Bronchial epithelial cell (primary cell): ENCODE measurements around the gene ORC3. TPM values are rescaled to one million over a fixed set of nuclear protein-coding genes. Genes with fewer than 3 reads are reported as not detected.
"Not testable (repeated sequence)": the region's sequence is repeated elsewhere in the genome, so short reads cannot be mapped to it uniquely, and the experiment has no call there.

Experiments
- DNase-seq: peaks from one replicate; pipeline ENCODE4 v3.0.0-alpha.2; 2010; ENCODE audit warnings: low read depth
- FAIRE-seq: peaks from 2 replicates; lab custom pipeline; 2011; peaks lifted over from hg19 to GRCh38; lab: Jason Lieb, UNC
- H3K27me3 ChIP-seq: 2 replicates; pipeline ENCODE4 v1.5.1; 2011; ENCODE audit warnings: low read length; ENCODE audit not compliant: control insufficient read depth, insufficient read depth
- H3K36me3 ChIP-seq: 2 replicates; pipeline ENCODE4 v1.5.1; 2011; ENCODE audit warnings: low read length; ENCODE audit not compliant: control insufficient read depth, insufficient read depth
- H3K4me3 ChIP-seq: 2 replicates; pipeline ENCODE4 v1.5.1; 2011; ENCODE audit warnings: mild to moderate bottlenecking, low read depth, low read length, control low read depth
- CTCF ChIP-seq: IDR thresholded peaks from 2 replicates; pipeline ENCODE4 v1.5.1; 2011; ENCODE audit warnings: mild to moderate bottlenecking, moderate library complexity, low read length, control low read depth, inconsistent platforms; ENCODE audit not compliant: insufficient read depth, severe bottlenecking
- total RNA-seq: library from RNA; depleted of rRNA; stranded (reverse); fragments of >200 nt; gene quantifications from 2 replicates; pipeline ENCODE4 v1.2.1, GENCODE V29; 2014

The ORC3 gene
- total RNA-seq, 1 donor from 2014 or later, result 11.1 TPM

GRCh38 chr6:87687296-87687695 is 97.4 kb downstream of the ORC3 start:
- TF ChIP-seq CTCF, result no peak
- FAIRE-seq, result no peak

GRCh38 chr6:87687893-87688292 is 98.0 kb downstream of the ORC3 start:
- not testable (repeated sequence) for H3K4me3 ChIP-seq

More at GRCh38 chr6:87687296-87687695, 97.4 kb downstream of the ORC3 start:
- DNase-seq, result no peak
- Histone ChIP-seq H3K4me3 (no peak overlapping the region), H3K36me3 (no peaks in the 10 kb centered on the region), H3K27me3 (no peaks in the 10 kb centered on the region)

DNA sequence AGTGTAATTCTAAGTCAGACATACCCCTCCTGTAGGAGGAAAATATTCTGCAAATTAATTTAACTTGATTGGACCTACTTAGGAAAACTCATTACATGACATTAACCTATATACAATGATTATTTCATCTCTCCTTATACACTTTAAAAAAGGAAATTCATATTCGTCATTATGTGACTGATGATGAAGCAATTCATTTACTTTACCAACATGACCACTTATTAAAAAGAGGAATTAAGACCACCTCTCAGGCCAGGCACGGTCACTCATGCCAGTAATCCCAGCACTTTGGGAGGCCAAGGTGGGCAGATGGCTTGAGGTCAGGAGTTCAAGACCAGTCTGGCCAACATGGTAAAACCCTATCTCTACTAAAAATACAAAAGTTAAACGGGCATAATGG is 100.5 kb downstream of the ORC3 start:
- FAIRE-seq, result no peak
- no peaks in the 10 kb centered on the region for H3K36me3 ChIP-seq
- no peak overlapping the region for H3K4me3 ChIP-seq
- no peak for DNase-seq
- no peak for TF ChIP-seq CTCF
- no peaks in the 10 kb centered on the region for H3K27me3 ChIP-seq

More at GRCh38 chr6:87687893-87688292, 98.0 kb downstream of the ORC3 start:
- H3K36me3 ChIP-seq, DNase-seq, H3K27me3 ChIP-seq, FAIRE-seq: not testable (repeated sequence)

GRCh38 chr6:87692086-87692485 is 102.2 kb downstream of the ORC3 start:
- H3K4me3 ChIP-seq, result no peak overlapping the region
- no peaks in the 10 kb centered on the region for H3K36me3 ChIP-seq
- no peaks in the 10 kb centered on the region for H3K27me3 ChIP-seq
- no peak for FAIRE-seq
- DNase-seq, result no peak
- no peak for TF ChIP-seq CTCF

DNA sequence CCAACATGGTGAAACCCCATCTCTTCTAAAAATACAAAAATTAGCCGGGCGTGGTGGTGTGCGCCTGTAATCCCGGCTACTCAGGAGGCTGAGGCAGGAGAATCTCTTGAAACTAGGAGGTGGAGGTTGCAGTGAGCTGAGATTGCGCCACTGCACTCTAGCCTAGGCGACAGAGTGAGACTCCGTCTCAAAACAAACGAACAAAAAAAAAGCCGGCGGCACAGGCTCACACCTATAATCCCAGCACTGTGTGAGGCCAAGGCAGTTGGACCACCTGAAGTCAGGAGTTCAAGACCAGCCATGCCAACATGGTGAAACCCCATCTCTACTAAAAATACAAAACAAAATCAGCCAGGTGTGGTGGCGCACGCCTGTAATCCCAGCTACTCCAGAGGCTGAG is 106.9 kb downstream of the ORC3 start:
- H3K36me3 ChIP-seq, H3K27me3 ChIP-seq, DNase-seq, FAIRE-seq, H3K4me3 ChIP-seq: not testable (repeated sequence)

DNA sequence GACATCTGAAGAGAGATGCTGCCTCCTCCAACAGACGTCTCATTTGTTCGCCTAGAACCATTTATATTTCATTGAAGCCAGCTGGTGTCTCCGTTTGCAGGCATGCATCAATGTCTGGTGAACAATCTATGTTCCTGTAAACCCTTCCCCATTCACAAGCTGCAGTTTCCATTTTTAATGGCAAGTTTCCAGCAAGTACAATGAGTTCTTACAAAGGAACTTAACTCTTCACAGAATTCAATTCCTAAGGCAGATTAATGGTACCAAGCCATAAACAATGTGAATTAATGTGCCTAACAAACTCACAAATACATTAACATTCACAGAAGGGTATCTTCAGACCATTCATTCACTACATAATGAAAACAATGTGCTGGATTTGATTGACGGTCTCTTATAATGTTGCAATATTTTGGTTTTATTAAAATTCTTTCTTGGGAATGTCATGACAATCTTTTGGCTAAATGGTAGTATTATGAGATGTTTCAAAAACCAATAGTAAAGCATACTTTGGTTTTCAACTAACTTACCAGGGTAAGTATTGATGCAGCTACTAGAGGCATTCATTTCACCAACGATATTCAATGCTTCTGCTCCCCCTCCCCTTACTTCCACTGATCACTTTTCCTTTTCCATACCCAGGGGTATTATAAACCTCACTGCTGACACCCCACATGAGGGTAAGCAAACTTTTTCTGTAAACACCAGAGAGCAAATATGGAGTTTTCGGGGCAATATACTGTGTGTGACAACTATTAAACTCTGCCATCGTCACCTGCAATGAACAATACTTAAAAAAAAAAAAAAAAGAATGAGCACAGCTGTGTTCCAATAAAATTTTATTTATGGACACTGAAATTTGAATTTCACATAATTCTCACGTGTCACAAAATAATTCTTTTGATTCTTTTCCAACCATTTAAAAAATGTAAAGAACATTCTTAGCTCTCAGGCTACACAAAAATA is 107.9 kb downstream of the ORC3 start:
- Histone ChIP-seq H3K4me3 (no peak overlapping the region), H3K36me3 (no peaks in the 10 kb centered on the region), H3K27me3 (no peaks in the 10 kb centered on the region)
- FAIRE-seq (no peak), DNase-seq (no peak)
- TF ChIP-seq CTCF, result no peak
